GM21515 (cell line): ENCODE results near the gene CHORDC1.
A peak's percentile ranks its signal among the peaks of the same experiment; 100 is the strongest.
"Not testable (repeated sequence)": the region's sequence is repeated elsewhere in the genome, so short reads cannot be mapped to it uniquely, and the experiment has no call there.

ENCODE experiments used
- ATAC-seq: cut with Tn5 transposase; IDR thresholded peaks from one replicate; pipeline ENCODE4 v1.9.1; 2021; ENCODE audit not compliant: unreplicated experiment

Gene CHORDC1

GRCh38 chr11:90218606-90219005 lies 4.2 kb downstream of the CHORDC1 start:
- no peak for ATAC-seq

- ATAC-seq, result no peak
Observed at GRCh38 chr11:90216611-90217010, 6.2 kb downstream of the CHORDC1 start.

- ATAC-seq, result no peak
Observed at GRCh38 chr11:90213322-90213721, 9.5 kb downstream of the CHORDC1 start.

GRCh38 chr11:90208857-90209256 lies 14.0 kb downstream of the CHORDC1 start:
- no peak for ATAC-seq

- not testable (repeated sequence) for ATAC-seq
Observed at GRCh38 chr11:90207992-90208391, 14.9 kb downstream of the CHORDC1 start.

GRCh38 chr11:90204832-90205646 lies 17.8 kb downstream of the CHORDC1 start:
- ATAC-seq, result peak; percentile 75

- ATAC-seq, result no peak
Observed at GRCh38 chr11:90204407-90204806, 18.4 kb downstream of the CHORDC1 start.

- ATAC-seq, result no peak
Observed at GRCh38 chr11:90202342-90202741, 20.5 kb downstream of the CHORDC1 start.

- no peak for ATAC-seq
Observed at GRCh38 chr11:90197377-90197776, 25.5 kb downstream of the CHORDC1 start.

- ATAC-seq, result no peak
Observed at GRCh38 chr11:90192869-90193582, 29.8 kb downstream of the CHORDC1 start.

- no peak for ATAC-seq
Observed at GRCh38 chr11:90189011-90189410, 33.8 kb downstream of the CHORDC1 start.

- ATAC-seq, result no peak
Observed at GRCh38 chr11:90187839-90188238, 35.0 kb downstream of the CHORDC1 start.

- ATAC-seq, result no peak
Observed at GRCh38 chr11:90179923-90180322, 42.9 kb downstream of the CHORDC1 start.

GRCh38 chr11:90178751-90179150 lies 44.1 kb downstream of the CHORDC1 start:
- no peak for ATAC-seq

GRCh38 chr11:90176069-90176468 lies 46.8 kb downstream of the CHORDC1 start:
- ATAC-seq, result no peak

- ATAC-seq, result no peak
Observed at GRCh38 chr11:90171359-90171758, 51.5 kb downstream of the CHORDC1 start.

- no peak for ATAC-seq
Observed at GRCh38 chr11:90168571-90168970, 54.3 kb downstream of the CHORDC1 start.

- not testable (repeated sequence) for ATAC-seq
Observed at GRCh38 chr11:90167704-90168103, 55.1 kb downstream of the CHORDC1 start.

GRCh38 chr11:90166982-90167573 lies 55.8 kb downstream of the CHORDC1 start:
- not testable (repeated sequence) for ATAC-seq
